HEK293 (cell line): Measurements from ENCODE around the gene CDC14B.
A peak's percentile ranks its signal among the peaks of the same experiment; 100 is the strongest.

Experiments used
- CTCF ChIA-PET: fragments of 350-600 bp; formaldehyde crosslinking; extraction: SDS; loops from one replicate; lab custom pipeline; 2021; ENCODE audit warnings: antibody characterized with exemption; lab: Yijun Ruan, JAX
- POLR2A ChIA-PET: fragments of 300-600 bp; formaldehyde crosslinking; extraction: SDS; loops from one replicate; lab custom pipeline; 2020; ENCODE audit warnings: antibody characterized with exemption, inconsistent platforms; lab: Yijun Ruan, JAX
- H3K27ac ChIP-seq: fragments of 200-500 bp; sonication (Bioruptor generic); 2 replicates; pipeline ENCODE4 v1.5.1; 2014; ENCODE audit warnings: low read depth, low read length, control low read depth, inconsistent platforms; ENCODE audit errors: extremely low read depth
- H3K36me3 ChIP-seq, 2 experiments: fragments of 200-500 bp in 1 of 2; sonication (Bioruptor generic) in 1 of 2; 1 replicate in 1 of 2; 2 replicates in 1 of 2; pipeline ENCODE4 v1.5.1; 2014 to 2017; ENCODE audit warnings: inconsistent platforms in 2 of 2, low read length in 2 of 2; ENCODE audit not compliant: control insufficient read depth in 2 of 2, insufficient read depth in 1 of 2
- H3K4me1 ChIP-seq: fragments of 200-500 bp; sonication (Bioruptor generic); 2 replicates; pipeline ENCODE4 v1.5.1; 2014; ENCODE audit warnings: mild to moderate bottlenecking, low read length, inconsistent platforms; ENCODE audit not compliant: control insufficient read depth, insufficient read depth
- H3K4me3 ChIP-seq: 2 replicates; pipeline ENCODE4 v1.5.1; 2011; ENCODE audit warnings: low read depth, mild to moderate bottlenecking, control low read depth, low read length, moderate library complexity
- H3K9me3 ChIP-seq: fragments of 200-500 bp; sonication (Bioruptor generic); 2 replicates; pipeline ENCODE4 v1.5.1; 2014; ENCODE audit warnings: low read depth, low read length, inconsistent platforms; ENCODE audit not compliant: control insufficient read depth, insufficient read depth
- ELK4 ChIP-seq: IDR thresholded peaks from 2 replicates; pipeline ENCODE4 v1.6.1; 2011; ENCODE audit warnings: mild to moderate bottlenecking, low read depth, low read length, borderline replicate concordance
- KLF8 ChIP-seq: fragments of 450-650 bp; formaldehyde crosslinking; IDR thresholded peaks from 2 replicates; pipeline ENCODE4 v1.5.1; 2016; ENCODE audit warnings: missing biosample characterization, missing genetic modification characterization
- PRDM4 ChIP-seq: fragments of 450-650 bp; formaldehyde crosslinking; IDR thresholded peaks from 2 replicates; pipeline ENCODE4 v1.5.1; 2017; ENCODE audit warnings: missing biosample characterization, missing genetic modification characterization
- ZFP69B ChIP-seq: fragments of 450-650 bp; formaldehyde crosslinking; IDR thresholded peaks from 2 replicates; pipeline ENCODE4 v1.5.1; 2016; ENCODE audit warnings: missing biosample characterization, missing genetic modification characterization
- ZNF138 ChIP-seq: fragments of 450-650 bp; formaldehyde crosslinking; IDR thresholded peaks from 2 replicates; pipeline ENCODE4 v1.5.1; 2016; ENCODE audit warnings: missing biosample characterization, missing genetic modification characterization, borderline replicate concordance
- ZNF140 ChIP-seq: fragments of 450-650 bp; formaldehyde crosslinking; IDR thresholded peaks from 2 replicates; pipeline ENCODE4 v1.5.1; 2016; ENCODE audit warnings: missing biosample characterization, missing genetic modification characterization
- ZNF146 ChIP-seq: fragments of 450-650 bp; formaldehyde crosslinking; IDR thresholded peaks from 2 replicates; pipeline ENCODE4 v1.5.1; 2016; ENCODE audit warnings: missing biosample characterization, missing genetic modification characterization
- ZNF155 ChIP-seq: fragments of 450-650 bp; formaldehyde crosslinking; IDR thresholded peaks from 2 replicates; pipeline ENCODE4 v1.5.1; 2016; ENCODE audit warnings: missing biosample characterization, missing genetic modification characterization
- ZNF221 ChIP-seq: fragments of 450-650 bp; formaldehyde crosslinking; IDR thresholded peaks from 2 replicates; pipeline ENCODE4 v1.5.1; 2017; ENCODE audit warnings: missing biosample characterization, missing genetic modification characterization, borderline replicate concordance
- ZNF223 ChIP-seq: fragments of 450-650 bp; formaldehyde crosslinking; IDR thresholded peaks from 2 replicates; pipeline ENCODE4 v1.5.1; 2016; ENCODE audit warnings: missing biosample characterization, missing genetic modification characterization
- ZNF26 ChIP-seq: fragments of 450-650 bp; formaldehyde crosslinking; IDR thresholded peaks from 2 replicates; pipeline ENCODE4 v1.5.1; 2016; ENCODE audit warnings: missing biosample characterization, missing genetic modification characterization
- ZNF335 ChIP-seq: fragments of 450-650 bp; formaldehyde crosslinking; conservative IDR thresholded peaks from 2 replicates; pipeline ENCODE4 v1.5.1; 2016; ENCODE audit warnings: missing biosample characterization, missing genetic modification characterization
- ZNF341 ChIP-seq: fragments of 450-650 bp; formaldehyde crosslinking; IDR thresholded peaks from 2 replicates; pipeline ENCODE4; 2016; ENCODE audit warnings: low read depth, missing biosample characterization, missing genetic modification characterization
- ZNF354C ChIP-seq: fragments of 450-650 bp; formaldehyde crosslinking; IDR thresholded peaks from 2 replicates; pipeline ENCODE4 v1.5.1; 2016; ENCODE audit warnings: missing biosample characterization, missing genetic modification characterization, low read depth, borderline replicate concordance
- ZNF48 ChIP-seq: fragments of 450-650 bp; formaldehyde crosslinking; IDR thresholded peaks from 2 replicates; pipeline ENCODE4 v1.5.1; 2016; ENCODE audit warnings: missing biosample characterization, missing genetic modification characterization
- ZNF510 ChIP-seq: fragments of 450-650 bp; formaldehyde crosslinking; IDR thresholded peaks from 2 replicates; pipeline ENCODE4 v1.5.1; 2018; ENCODE audit warnings: mild to moderate bottlenecking, missing genetic modification characterization, missing biosample characterization; ENCODE audit not compliant: insufficient replicate concordance
- ZNF548 ChIP-seq: fragments of 450-650 bp; formaldehyde crosslinking; IDR thresholded peaks from 2 replicates; pipeline ENCODE4 v1.5.1; 2016; ENCODE audit warnings: missing biosample characterization, missing genetic modification characterization
- ZNF571 ChIP-seq: fragments of 450-650 bp; formaldehyde crosslinking; IDR thresholded peaks from 2 replicates; pipeline ENCODE4 v1.5.0; 2017; ENCODE audit warnings: missing biosample characterization, missing genetic modification characterization
- ZNF596 ChIP-seq: fragments of 450-650 bp; IDR thresholded peaks from 2 replicates; pipeline ENCODE4 v1.5.0; 2018; ENCODE audit warnings: missing biosample characterization, mild to moderate bottlenecking, missing genetic modification characterization, moderate library complexity
- ZNF621 ChIP-seq: fragments of 450-650 bp; formaldehyde crosslinking; IDR thresholded peaks from 2 replicates; pipeline ENCODE4 v1.5.1; 2017; ENCODE audit warnings: missing biosample characterization, missing genetic modification characterization
- ZNF624 ChIP-seq: fragments of 450-650 bp; formaldehyde crosslinking; IDR thresholded peaks from 2 replicates; pipeline ENCODE4 v1.5.1; 2017; ENCODE audit warnings: missing biosample characterization, missing genetic modification characterization
- ZNF664 ChIP-seq: fragments of 450-650 bp; formaldehyde crosslinking; IDR thresholded peaks from 2 replicates; pipeline ENCODE4 v1.5.1; 2016; ENCODE audit warnings: missing biosample characterization, missing genetic modification characterization
- ZNF777 ChIP-seq: fragments of 450-650 bp; formaldehyde crosslinking; IDR thresholded peaks from 2 replicates; pipeline ENCODE4 v1.5.1; 2017; ENCODE audit warnings: missing biosample characterization, missing genetic modification characterization, borderline replicate concordance
- ZSCAN18 ChIP-seq: fragments of 450-650 bp; formaldehyde crosslinking; IDR thresholded peaks from 2 replicates; pipeline ENCODE4 v1.5.1; 2016; ENCODE audit warnings: missing biosample characterization, missing genetic modification characterization

CDC14B gene

GRCh38 chr9:96620181-96620514, 505 bp upstream of the CDC14B start:
- Histone ChIP-seq H3K27ac (no peak overlapping the region), H3K4me3 (no peak overlapping the region; the same call in 1 of the 2 replicates), H3K4me1 (peaks cover 6% of the 10 kb centered on the region), H3K9me3 (no peaks in the 10 kb centered on the region), H3K36me3 (no peaks in the 10 kb centered on the region)
- POLR2A ChIA-PET, result no interaction called here
- TF ChIP-seq ZNF138 (tag by site-specific recombination) (no peak), ZNF664 (tag by site-specific recombination) (no peak), ZNF140 (no peak), ZNF624 (tag by site-specific recombination) (no peak), ZNF223 (tag by site-specific recombination) (no peak), ZNF335 (tag by site-specific recombination) (peak; percentile 62), ZNF510 (tag by site-specific recombination) (no peak), ZNF48 (tag by site-specific recombination) (no peak)
- CTCF ChIA-PET, result interaction anchor here (0.7 to 2.5 kb wide), 2 partner anchors 16 to 305 kb away, joined by 3 to 5 read pairs; no protein-coding TSS in a partner anchor

- Histone ChIP-seq H3K9me3 (no peaks in the 10 kb centered on the region), H3K27ac (peak overlapping the region; percentile 65; the same call in 1 of the 2 replicates), H3K4me3 (peak overlapping the region; percentile 64), H3K36me3 (no peaks in the 10 kb centered on the region)
- no peak for TF ChIP-seq KLF8 (tag by site-specific recombination)
- TF ChIP-seq, all 188 proteins: peak for 0
- POLR2A ChIA-PET, result interaction anchor here (0.6 to 1.3 kb wide), 5 partner anchors 10 to 613 kb away, joined by 3 to 8 read pairs (median 3); no protein-coding TSS in a partner anchor
- CTCF ChIA-PET, result interaction anchor here (0.6 to 2.5 kb wide), 6 partner anchors 17 to 293 kb away, joined by 3 to 5 read pairs (median 3); no protein-coding TSS in a partner anchor
- H3K4me1 ChIP-seq, result peaks cover 6% of the 10 kb centered on the region
Measured at GRCh38 chr9:96619124-96619465, 548 bp downstream of the CDC14B start.

- Histone ChIP-seq H3K27ac (peak overlapping the region; percentile 65; the same call in 1 of the 2 replicates), H3K9me3 (no peaks in the 10 kb centered on the region), H3K36me3 (no peaks in the 10 kb centered on the region), H3K4me1 (peaks cover 6% of the 10 kb centered on the region), H3K4me3 (peak overlapping the region; percentile 64)
- POLR2A ChIA-PET, result interaction anchor here (0.6 to 1.3 kb wide), 6 partner anchors 9 to 612 kb away, joined by 3 to 8 read pairs (median 3); partner anchors contain the start of gene HABP4
- CTCF ChIA-PET, result interaction anchor here (0.6 to 2.5 kb wide), 10 partner anchors 11 to 293 kb away, joined by 3 to 5 read pairs (median 3); no protein-coding TSS in a partner anchor
- TF ChIP-seq ZNF777 (tag by site-specific recombination) (no peak), ZNF596 (tag by site-specific recombination) (no peak), ZNF548 (tag by site-specific recombination) (no peak), ZNF621 (tag by site-specific recombination) (no peak), ZNF26 (tag by site-specific recombination) (no peak), ZNF146 (tag by site-specific recombination) (no peak), ZNF221 (no peak), ELK4 (no peak), ZNF155 (no peak), ZSCAN18 (no peak), ZFP69B (tag by site-specific recombination) (no peak), ZNF571 (tag by site-specific recombination) (no peak), PRDM4 (tag by site-specific recombination) (peak; percentile 73; the same call in 1 of the 2 replicates), ZNF354C (no peak), ZNF341 (tag by site-specific recombination) (peak; percentile 39; the same call in 1 of the 2 replicates), ZNF48 (tag by site-specific recombination) (no peak)
Measured at GRCh38 chr9:96618209-96619123, 1.2 kb downstream of the CDC14B start.
